GM19467 (cell line): ENCODE measurements around the gene MRPS10.
"Not testable (repeated sequence)": the region's sequence is repeated elsewhere in the genome, so short reads cannot be mapped to it uniquely, and the experiment has no call there.

Experiments
- ATAC-seq: cut with Tn5 transposase; IDR thresholded peaks from one replicate; pipeline ENCODE4 v1.9.1; 2021; ENCODE audit warnings: mild to moderate bottlenecking, moderate library complexity; ENCODE audit not compliant: unreplicated experiment

MRPS10 gene

DNA sequence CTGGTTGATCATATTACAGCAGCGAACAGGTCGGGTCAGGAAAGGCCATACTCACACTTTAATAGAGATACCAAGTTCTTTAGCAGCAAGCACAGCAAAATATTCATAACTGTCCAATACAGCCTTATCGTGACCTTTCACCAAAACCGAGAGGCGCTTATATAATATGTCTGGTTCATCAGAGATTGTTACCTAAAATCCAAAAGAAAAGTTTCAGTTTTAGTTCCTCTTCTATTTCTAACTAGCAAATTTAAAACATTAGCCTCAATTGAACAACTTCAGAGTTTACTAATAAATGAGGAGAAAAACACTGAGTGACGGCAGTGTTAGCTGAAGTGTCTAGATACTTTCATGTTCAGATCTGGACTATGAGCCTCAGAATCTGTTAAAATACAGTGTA is 5.9 kb downstream of the MRPS10 start:
- no peak for ATAC-seq

DNA sequence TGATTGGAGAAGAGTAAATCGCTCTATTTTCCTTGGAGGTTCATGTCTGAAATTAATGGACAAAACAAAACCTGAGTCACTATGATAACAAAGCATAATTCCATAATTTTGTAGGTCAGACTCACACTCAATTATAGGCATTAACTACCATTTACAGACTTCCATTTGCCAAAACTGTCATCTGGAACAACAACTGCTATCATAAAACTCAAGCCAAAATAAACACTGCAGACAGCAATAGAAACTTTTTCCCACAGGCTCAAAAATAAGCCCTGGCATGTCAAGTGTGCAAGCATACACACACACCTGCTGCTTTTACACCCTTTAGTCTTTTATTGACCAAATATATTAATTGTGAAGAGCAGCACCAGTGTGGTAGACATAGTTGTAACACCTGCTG is 7.1 kb downstream of the MRPS10 start:
- no peak for ATAC-seq

DNA sequence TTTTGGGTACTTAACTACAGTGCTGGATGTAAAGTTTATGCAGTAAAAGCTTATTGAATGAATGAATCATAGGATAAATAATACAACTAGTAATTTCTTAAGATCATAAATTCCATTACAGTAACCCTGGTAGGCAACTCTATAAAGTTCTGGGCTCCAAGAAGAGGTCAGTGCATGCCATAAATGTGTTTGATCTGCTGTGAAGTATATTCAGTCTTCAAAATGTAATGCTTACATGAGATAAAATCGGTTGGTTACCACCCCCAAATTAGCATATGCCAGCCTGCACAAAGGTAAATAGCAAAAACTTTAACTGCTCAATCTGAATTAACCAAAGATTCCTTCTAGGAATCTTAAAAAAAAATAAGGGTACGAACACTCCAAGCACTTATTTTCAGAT is 10.1 kb downstream of the MRPS10 start:
- ATAC-seq = not testable (repeated sequence)

DNA sequence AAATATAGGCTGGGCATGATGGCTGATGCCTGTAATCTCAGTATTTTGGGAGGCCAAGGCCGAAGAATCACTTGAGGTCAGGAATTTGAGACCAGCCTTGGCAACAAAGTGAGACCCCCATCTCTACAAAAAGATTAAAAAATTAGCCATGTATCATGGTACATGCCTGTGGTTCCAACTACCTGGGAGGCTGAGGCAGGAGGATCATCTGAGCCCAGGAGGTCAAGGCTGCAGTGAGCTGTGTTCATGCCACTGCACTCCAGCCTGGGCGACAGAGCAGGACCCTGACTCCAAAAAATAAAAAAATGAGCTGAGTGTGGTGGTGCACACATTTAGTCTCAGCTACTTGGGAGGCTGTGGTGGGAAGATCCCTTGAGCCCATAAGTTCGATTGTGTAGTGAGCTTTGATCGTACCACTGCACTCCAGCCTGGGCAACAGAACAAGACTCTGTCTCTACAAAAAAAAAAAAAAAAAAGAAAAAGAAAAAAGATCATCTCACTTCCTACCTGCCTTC is 12.8 kb downstream of the MRPS10 start:
- no peak for ATAC-seq

DNA sequence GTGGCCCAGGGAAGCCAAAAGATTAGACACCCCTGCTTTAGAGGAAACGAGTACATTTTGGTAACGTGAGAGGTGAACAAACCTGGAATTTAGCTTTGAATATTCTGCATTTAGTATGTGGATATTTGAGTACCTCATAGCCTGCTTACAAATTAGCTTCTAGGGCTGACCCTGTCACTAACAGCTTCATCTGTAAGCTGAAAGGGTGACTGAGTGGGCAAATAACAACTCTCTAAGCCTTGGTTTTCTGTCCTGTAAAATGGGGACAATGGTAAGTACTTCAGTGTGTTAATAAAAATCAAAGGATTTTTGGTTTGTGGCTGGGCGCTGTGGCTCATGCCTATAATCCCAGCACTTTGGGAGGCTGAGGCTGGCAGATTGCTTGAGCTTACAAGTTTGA is 14.5 kb downstream of the MRPS10 start:
- ATAC-seq = no peak

DNA sequence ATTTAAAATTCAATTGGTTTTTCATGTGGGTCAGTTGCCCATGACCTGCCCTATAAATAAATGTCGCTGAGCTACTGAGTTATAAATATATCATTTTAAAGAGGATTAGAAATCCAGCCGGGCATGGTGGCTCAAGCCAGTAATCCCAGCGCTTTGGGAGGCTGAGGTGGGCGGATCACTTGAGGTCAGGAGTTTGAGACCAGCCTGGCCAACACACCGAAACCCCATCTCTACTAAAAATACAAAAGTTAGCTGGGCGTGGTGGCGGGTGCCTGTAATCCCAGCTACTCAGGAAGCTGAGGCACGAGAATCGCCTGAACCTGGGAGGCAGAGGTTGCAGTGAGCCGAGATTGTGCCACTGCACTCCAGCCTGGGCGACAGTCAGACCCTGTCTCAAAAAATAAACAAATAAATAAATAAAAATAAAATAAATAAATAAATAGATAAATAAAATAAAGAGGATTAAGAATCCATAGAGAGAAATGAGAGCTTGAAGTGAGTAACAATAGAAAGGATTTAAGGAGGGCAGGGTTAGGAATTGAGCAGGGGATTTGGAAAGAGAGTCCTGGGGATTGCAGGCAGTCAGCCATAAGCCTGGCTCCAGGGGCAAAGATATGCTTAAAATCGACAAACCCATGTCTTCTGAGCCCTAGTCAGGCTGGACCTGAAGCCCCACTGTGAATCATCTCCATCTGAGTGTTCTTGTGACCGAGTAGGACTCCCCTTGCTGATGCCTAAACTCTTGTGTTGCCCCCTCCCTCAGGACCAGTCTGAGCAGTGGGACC is 15.3 kb downstream of the MRPS10 start:
- ATAC-seq = not testable (repeated sequence)

DNA sequence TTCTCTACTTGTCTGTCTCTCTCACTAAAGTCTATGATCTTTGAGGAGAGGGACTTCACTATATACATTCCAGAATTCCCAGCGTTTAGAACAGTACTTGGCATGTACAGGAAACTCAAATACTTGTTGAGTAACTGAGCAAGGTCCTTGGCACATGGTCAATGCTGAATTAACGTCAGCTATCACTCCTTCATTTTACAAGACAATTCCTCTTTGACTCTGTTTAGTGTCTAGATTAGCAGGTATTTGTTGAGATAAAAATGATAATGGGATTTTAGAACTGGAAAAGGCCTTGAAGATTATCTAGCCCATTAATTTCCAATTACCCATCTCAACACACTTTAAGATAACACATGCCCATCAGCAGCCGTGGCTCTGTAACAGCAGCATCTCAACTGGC is 16.3 kb downstream of the MRPS10 start:
- ATAC-seq = no peak

DNA sequence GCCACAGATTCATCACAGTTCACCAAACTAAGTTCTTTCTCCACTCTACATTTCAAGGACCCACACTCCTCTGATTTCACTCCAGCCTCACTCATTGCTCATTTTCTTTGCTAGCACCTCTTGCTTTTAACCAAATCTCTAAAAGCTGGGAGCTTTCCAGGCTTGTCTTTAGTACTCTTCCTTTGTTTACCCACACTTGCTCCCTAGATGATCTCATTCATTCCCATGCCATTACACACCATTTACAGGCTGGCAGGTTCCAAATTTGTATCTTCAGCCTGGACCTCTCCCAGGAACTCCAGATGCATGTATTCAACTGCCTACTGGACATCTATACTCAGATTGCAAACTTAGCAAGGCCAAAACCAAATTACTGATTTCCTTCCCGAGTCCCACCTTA is 17.6 kb downstream of the MRPS10 start:
- ATAC-seq = no peak

DNA sequence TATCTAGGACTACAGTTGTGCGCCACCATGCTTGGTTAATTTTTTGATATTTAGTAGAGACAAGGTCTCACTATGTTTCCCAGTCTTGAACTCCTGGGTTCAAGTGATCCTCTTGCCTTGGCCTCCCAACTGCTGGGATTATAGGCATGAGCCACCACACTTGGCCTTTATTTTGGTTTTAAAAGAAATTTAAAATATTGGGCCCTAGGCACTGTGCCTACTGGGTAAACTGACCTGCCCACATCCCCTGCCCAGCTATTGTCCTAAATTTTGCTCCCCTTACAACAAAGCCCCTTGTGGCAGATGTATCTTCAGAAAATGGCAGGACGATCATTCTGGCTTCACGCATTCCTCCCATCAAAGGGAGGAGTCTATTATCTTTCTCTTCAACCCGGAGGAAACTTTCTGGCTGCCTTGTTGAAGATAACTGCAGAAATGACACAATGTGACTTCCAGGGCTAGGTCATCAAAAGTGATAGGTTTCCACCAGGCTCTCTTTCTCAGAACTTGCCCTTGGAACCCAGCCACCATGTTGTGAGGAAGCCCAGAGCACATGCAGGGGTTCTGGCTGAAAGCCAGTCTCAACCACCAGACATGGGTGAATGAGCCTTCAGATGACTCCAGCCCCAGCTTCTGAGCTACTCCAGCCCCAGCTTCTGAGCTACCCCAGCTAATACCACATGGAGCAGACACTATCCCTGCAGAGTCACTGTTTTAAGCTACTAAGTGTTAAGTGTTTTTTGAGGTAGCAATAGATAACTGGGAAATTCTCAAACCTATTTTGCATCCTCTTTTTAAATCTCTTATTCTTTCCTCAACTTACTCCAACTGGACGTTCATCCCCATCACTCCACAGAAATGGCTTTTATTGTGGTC is 18.3 kb downstream of the MRPS10 start:
- ATAC-seq = no peak

DNA sequence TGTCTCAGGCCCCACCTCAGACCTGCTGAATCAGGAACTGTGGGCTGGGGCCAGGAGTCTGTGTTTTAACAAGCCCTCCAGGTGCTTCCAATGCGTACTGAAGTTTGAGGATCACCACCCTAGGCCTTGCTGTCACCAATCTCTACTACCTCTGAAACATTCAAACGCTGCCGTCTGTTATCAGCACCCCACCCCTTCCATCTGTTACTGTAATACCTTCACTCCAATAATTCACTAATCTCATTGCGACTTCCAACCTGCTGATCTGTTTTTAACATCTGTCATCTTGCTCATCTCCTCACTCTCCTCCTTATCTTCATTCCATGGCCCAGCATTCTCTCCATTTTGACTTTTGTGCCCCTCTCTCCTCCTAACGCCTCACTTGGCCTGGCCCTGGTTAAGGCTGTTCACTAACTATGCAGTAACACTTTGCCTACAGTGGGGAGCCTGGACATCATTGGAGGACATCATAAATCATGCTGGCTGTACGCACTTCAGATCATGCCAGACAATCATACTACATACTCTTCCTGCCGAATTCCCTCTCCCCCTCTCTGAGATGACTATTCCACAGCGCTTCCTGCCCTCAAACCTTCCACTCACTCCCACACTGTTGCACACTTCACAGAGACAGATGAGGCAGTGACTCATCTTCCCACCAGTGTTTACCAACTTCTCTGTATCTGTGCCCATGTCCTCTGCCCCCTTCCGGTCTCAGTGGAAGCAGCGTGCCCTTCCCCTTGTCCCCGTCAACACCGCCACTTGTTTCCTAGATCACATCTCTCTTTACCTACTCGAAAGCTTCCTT is 19.9 kb downstream of the MRPS10 start:
- no peak for ATAC-seq

DNA sequence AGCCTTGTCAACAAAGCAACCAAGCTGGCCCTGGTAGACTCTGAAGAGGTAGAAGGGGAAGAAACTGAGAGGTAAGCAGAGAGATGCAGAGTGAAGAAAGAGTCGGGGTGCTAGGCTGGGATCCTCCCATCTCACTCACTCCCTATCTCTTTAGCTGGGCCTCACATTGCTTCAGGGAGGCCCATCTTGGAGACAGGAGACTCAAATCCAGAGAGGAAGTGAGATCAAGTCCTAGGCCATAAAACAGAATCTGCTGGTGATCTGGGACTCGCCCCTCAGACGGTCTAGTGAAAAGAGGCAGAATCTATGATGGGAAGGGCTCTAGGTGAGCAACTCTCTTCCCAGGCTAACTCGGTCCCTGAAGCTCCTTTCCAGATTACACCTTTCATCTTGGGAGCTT is 22.2 kb downstream of the MRPS10 start:
- ATAC-seq = no peak

DNA sequence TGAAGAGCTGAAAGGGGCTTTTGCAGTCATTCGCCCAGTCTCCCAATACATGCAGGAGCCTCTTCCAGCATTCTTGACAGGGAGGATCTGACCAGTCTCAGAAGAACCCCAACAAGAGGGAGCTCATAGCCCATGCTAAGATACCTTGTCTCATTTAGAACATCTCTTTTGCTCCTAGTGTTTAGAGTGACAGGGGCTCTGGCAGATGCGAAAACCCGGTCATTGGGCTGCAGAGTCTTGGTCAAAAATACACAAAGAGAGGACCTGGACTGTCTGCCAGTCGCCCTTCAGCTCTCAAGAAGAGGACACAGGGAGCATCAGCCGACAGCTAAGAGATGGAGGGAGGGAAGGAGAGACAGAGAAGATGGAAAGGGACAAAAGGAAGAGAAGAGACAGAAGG is 23.6 kb downstream of the MRPS10 start:
- no peak for ATAC-seq

DNA sequence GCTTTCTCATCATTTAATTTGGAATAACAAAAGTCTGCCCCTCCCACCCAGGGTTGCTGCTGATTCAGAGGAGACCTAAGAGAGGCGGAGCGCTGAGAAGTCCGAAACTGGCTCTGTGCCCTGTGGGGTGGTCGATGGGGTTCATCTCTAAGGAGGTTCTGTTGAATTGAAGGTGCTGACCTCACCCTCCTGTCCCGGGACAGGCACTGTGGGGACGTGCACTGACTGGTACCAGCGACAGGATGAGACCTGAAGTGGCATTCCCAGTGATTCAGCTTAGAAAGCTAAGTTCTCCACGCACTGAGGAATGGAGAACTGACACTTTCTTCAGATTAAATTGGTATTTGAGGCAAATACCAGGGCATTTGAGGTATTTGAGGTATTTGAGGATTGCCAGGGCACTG is 24.2 kb downstream of the MRPS10 start:
- ATAC-seq = no peak

DNA sequence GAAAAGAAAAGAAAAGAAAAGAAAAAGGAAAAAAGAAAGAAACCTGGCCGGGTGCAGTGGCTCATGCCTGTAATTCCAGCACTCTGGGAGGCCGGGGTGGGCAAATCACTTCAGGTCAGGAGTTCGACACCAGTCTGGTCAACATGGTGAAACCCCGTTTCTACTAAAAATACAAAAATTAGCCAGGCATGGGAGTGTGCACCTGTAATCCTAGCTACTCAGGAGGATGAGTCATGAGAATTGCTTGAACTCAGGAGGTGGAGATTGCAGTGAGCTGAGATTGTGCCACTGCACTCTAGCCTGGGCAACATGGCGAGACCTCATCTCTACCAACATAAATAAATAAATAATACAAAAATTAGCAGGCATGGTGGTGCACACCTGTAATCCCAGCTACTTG is 25.3 kb downstream of the MRPS10 start:
- not testable (repeated sequence) for ATAC-seq

DNA sequence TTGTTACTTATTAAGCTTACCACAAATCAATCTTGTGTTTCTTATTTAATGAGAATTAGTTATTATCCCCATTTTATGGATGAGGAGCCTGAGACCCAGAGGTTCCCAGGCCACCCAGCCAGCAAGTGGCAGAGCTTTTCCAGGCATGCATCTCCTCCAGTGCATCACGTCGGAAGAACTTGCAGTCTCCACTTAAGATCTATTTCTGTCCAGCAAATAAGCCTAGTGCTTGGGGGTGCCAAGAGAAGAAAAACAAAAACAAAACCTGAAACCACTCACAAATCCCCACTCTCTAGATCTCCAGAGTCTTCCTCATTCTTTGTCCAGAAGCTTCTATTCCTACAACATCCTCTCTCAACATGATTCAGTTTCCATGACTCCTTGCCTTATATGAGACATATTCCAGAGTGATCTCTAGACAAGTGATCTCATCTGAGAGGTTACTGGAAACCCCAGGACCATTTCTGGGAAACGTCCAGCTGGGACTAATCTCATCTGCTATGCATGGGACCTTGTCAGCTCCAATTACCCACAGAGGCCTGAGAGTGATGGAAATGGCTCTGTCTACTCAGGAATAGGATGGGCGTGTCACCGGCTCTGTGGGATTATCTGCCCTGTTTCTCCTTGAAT is 27.0 kb downstream of the MRPS10 start:
- ATAC-seq = no peak

DNA sequence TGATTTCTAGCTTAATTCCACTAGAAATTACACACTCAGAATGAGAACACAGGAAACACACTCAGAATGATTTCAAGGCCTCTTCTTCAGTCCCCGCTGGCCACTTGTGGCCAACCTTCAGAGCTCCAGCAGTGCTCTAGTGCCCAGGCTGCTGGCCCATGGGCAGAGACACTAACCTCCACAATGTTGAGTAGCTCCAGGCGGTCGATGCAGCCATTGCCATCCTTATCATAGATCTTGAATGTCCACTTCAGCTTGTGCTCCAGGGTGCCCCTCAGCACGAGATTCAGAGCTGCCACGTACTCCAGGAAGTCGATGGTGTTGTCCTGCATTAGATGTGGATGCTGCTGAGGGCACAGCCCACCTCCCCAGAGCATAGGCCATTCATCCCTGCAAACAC is 29.3 kb downstream of the MRPS10 start:
- no peak for ATAC-seq

DNA sequence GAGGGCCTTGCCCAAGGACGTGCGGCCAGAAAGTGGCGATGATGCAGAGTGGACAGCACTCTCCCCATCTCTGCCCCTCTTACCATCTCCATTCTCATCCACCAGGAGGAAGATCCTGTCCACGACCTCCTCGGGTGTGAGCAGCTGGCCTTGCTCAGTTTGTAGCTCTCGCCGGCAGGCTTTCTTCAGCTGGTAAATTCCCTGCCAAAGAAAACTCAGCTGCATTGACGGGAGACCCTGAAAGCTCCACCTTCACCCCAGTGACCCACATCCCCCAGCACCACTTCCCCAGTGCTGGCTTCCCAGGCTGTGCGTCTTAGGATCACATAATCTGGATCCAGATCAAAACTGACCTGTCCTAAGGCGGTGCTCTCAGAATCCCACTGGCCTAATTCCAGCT is 32.1 kb downstream of the MRPS10 start:
- ATAC-seq = no peak

DNA sequence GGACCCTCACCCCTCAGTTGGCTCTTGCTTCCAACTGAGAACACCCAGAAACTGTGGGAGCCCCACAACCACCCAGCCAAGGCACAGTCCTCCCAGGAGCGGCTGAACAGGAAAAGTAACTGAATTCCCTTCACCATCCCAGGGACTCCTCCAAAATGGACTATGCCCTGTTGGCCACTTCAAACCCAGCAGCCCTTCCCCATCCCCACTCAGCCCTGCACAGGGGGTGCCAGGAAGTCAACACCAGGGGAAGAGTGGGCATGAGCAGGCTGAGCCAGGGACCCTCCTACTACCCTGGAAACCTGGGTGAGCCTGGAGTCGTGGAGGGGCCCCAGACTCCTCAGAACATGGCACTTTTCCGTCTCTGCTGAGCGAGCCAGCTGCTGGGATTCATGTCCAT is 33.2 kb downstream of the MRPS10 start:
- no peak for ATAC-seq

DNA sequence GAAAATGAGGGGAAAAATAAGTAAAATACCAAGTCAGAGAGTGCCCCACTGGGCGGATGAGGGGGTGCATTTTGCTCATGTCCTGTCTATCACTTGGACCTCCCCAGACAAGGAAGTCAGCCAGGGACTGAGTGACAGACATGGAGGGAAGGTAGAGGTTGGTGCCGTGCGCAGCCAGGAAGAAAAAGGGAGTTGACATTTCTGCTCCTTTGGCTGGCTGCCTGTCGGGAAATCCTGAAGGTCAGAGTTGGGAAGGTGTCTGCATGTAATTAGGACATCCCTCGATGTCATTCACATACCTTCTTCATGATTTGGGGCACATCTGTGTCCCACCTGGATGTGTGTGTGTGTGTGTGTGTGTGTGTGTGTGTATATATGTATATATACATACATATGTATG is 35.6 kb downstream of the MRPS10 start:
- ATAC-seq = no peak

DNA sequence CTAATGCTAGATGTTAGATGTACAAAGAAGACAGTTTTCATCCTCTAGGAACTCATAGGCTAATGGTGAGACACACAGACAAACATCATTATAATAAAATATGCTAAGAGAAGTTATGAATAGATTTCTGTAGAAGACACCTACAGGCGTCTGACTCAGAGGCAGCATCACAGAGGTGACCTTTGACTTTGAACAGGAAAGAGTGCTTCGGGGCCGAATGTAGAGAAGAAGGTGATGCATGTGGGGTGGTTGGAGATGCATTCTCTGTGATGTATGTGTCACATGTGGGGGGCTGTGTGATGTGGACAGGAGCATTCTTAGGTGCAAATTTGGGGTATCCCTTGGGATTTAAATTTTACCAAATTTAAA is 37.7 kb downstream of the MRPS10 start:
- no peak for ATAC-seq
